ENCODE results near the gene ARHGAP18.

The ARHGAP18 gene

DNA sequence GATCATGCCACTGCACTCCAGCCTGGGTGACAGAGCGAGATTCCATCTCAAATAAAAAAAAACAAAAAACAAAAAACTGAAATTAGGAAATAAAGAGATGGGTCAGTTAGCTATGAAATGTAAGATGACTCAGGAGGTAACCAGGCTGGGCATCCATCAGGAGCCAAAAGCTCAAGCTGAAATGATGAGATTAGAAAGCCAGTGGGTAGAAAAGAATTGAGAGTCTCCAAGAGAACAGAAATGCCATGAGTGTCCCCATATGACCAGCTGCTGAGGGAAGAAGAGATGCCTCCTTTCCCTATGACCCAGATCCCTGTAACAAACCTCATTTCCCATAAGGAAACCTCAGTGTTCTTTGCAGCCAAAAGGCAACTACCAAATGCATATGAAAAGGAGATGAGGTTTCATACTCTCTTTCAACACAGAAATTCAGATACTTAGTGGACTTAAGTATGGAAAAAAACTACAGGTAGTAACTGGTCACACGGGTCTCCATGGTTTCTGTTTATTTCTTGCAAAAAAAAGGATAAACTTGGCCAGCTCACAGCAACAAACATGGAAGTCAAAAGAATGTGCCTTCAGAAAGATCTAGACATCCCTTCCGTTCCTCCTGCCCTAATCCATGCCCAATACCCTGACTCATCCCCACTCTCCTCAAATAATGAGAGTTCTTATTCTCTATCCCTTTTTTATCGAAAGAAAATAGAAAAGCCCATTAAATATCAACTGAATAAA, 8.1 kb downstream of the ARHGAP18 start:
- TF ChIP-seq, protein P1, sequence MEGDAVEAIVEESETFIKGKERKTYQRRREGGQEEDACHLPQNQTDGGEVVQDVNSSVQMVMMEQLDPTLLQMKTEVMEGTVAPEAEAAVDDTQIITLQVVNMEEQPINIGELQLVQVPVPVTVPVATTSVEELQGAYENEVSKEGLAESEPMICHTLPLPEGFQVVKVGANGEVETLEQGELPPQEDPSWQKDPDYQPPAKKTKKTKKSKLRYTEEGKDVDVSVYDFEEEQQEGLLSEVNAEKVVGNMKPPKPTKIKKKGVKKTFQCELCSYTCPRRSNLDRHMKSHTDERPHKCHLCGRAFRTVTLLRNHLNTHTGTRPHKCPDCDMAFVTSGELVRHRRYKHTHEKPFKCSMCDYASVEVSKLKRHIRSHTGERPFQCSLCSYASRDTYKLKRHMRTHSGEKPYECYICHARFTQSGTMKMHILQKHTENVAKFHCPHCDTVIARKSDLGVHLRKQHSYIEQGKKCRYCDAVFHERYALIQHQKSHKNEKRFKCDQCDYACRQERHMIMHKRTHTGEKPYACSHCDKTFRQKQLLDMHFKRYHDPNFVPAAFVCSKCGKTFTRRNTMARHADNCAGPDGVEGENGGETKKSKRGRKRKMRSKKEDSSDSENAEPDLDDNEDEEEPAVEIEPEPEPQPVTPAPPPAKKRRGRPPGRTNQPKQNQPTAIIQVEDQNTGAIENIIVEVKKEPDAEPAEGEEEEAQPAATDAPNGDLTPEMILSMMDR (IDR thresholded peaks at IDR 0.05; ENCODE audit: insufficient read depth, low read depth, low read length, missing control alignments): no peak
- H3K4me3 ChIP-seq (ENCODE audit: low read length): no peak overlapping the region
- no peak for DNase-seq (ENCODE audit: low read depth)

DNA sequence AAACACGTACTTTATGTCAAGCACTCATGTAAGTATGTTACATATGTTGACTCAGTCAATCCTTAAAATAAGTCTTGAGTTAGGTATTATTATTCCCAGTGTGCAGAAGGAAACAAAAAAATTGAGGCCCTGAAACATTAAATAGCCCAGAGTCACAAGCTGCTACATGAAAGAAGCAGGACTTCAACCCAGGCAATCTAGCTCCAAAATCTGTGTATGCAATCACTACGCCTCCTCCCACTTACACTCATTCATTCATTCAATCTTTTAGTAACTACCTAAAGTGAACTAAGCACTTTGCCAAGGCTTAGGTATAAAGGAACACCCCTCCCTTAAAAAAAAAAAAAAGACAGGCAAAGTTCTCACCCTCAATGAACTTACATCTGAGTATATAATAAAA, 9.3 kb downstream of the ARHGAP18 start:
- no peak for DNase-seq (ENCODE audit: low read depth)

DNA sequence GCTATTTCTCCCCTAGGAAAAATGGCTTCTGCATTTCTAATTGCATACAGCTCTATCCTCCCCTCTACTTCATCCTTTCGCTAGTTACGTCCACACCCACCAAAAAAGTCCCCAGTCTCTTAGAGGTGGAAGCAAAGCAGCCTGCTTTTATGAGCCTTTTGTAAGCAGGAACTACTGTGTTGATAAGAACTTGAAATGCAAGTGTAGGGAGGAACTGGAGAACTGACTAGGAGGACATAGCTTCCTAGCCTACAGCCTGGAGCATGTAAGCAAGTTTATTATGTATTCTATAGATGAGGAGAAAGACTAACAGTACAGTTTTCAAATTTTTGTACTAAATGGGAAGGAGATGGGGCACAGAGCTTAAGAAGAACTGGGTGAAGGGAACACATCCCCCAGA, 10.3 kb downstream of the ARHGAP18 start:
- DNase-seq (ENCODE audit: low read depth): no peak
- H3K4me3 ChIP-seq (ENCODE audit: low read length): no peak overlapping the region
- TF ChIP-seq, protein P1 (IDR thresholded peaks at IDR 0.05; ENCODE audit: insufficient read depth, low read depth, low read length, missing control alignments): no peak

More for the DNA sequence above, 9.3 kb downstream of the ARHGAP18 start:
- no peak overlapping the region for H3K4me3 ChIP-seq (ENCODE audit: low read length)
- TF ChIP-seq, protein P1 (IDR thresholded peaks at IDR 0.05; ENCODE audit: insufficient read depth, low read depth, low read length, missing control alignments): no peak

DNA sequence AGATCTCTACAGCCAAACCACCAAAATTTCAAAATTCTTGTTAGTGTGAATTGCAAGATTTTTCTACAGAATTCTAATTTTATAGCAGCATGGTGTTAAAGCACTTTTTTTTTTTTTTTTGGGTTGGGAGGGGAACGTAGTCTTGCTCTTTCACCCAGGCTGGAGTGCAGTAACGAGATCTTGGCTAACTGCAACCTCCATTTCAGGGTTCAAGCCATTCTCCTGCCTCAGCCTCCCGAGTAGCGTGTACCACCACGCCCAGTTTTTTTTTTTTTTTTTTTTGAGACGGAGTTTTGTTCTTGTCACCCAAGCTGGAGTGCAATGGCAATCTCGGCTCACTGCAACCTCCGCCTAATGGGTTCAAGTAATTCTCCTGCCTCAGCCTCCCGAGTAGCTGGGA, 11.5 kb downstream of the ARHGAP18 start:
- TF ChIP-seq, protein P1 (IDR thresholded peaks at IDR 0.05; ENCODE audit: insufficient read depth, low read depth, low read length, missing control alignments): no peak
- no peak overlapping the region for H3K4me3 ChIP-seq (ENCODE audit: low read length)
- DNase-seq (ENCODE audit: low read depth): no peak

DNA sequence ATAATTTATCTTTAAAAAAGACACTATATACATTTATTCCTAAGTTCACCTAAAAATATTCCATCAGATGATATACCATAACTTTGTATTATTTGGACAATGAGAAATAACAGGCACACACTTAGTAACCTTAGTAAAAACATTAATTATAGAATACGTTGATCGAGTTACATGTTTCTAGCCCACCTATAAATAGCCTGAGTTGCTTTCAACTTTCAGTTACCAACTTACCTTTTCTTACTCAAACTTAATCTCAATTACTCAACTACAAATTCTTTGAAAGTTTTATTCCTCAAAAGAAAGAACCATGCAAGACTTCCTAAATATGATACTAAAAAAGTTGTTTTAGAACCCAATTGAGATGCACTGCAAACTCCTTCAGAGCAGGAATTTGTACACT, 12.2 kb downstream of the ARHGAP18 start:
- H3K4me3 ChIP-seq (ENCODE audit: low read length): no peak overlapping the region
- TF ChIP-seq, protein P1 (IDR thresholded peaks at IDR 0.05; ENCODE audit: insufficient read depth, low read depth, low read length, missing control alignments): no peak
- DNase-seq (ENCODE audit: low read depth): no peak

DNA sequence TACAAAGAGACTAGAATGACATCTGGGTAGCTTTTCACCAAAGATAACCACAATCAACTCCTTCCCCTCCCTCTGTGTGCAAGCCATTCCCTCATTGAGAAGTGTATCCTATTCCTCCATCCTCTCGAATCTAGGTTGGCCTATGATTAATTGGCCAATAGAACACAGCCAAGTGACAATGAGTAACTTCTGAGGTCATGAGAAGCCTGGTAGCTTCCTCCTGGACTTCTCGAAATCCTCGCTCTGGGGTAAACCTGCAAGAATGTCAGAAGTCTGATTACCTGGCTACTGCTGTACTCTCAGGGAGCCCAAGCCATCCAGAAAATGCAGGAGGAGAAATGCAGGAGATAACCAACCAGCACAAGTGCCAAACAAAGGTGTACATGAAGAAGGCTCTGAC, 13.1 kb downstream of the ARHGAP18 start:
- TF ChIP-seq, protein P1 (IDR thresholded peaks at IDR 0.05; ENCODE audit: insufficient read depth, low read depth, low read length, missing control alignments): no peak
- no peak for DNase-seq (ENCODE audit: low read depth)
- no peak overlapping the region for H3K4me3 ChIP-seq (ENCODE audit: low read length)

DNA sequence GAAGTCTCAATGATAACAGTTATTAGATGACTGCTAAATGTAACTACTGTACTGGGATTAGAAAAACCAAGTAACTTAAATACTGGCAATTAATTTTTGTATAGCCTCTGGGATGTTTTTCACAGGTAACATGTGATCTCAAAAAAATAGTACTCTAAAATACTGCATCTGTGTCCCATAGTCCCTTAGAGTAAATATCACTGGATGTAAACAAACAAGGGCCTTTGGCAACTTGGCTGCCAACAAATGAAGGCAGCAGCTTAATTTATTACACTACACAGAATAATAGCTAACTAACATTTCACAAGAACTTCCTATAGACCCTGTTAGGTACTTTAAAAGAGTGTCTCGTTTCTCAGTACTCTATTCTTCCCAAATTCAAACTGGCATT, 14.0 kb downstream of the ARHGAP18 start:
- TF ChIP-seq, protein P1 (IDR thresholded peaks at IDR 0.05; ENCODE audit: insufficient read depth, low read depth, low read length, missing control alignments): no peak
- no peak for DNase-seq (ENCODE audit: low read depth)
- H3K4me3 ChIP-seq (ENCODE audit: low read length): no peak overlapping the region

All from epithelial cell of esophagus (primary cell).